ENCODE results near the gene PHF2.

The PHF2 gene

DNA sequence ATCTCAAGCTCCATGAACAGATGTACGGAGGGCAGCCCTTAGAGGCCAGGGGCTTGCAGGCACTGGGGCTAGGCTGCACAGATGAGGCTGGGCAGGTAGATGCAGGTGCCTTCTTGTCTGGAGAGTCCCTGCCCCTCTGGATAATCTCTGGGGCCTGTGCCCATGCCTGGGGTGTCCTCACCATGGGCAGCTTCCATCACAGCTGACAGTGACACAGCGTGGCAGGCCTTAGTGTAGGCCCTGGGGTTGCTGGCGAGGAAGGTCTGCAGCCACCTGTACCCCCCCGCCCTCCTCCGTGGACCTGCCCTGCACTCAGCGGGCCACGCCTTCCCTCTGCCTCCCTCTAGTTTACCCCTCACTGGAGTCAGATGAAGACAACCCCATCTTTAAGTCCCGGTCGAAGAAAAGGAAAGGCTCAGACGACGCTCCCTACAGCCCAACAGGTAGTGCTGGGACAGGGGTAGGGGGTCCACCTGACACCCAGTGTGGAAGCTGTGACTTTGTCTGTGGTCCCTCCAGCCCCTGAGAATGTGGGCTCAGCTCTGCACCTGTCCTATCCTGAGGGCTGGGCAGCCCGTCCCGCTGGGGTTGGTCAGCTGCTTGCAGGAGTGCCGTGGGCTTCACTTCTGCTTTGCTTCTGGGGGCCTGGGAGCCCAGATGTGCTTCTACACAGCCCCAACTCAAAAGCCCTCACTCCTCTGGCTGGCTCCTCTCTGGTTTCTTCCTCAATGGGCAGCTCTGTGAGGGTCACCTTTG is 98.4 kb downstream of the PHF2 start:
- Mint-ChIP-seq H3K27ac (ENCODE audit: low read depth) (no peak overlapping the region), H3K36me3 (ENCODE audit: insufficient read depth) (peaks cover 13% of the 10 kb centered on the region), H3K27me3 (no peaks in the 10 kb centered on the region), H3K4me1 (no peaks in the 10 kb centered on the region), H3K9me3 (no peaks in the 10 kb centered on the region), H3K4me3 (no peak overlapping the region)
- DNase-seq (ENCODE audit: low spot score in 2 of 2), result no peak
- ATAC-seq (replicated peaks; ENCODE audit: extremely low read depth, poor library complexity, severe bottlenecking), result no peak

DNA sequence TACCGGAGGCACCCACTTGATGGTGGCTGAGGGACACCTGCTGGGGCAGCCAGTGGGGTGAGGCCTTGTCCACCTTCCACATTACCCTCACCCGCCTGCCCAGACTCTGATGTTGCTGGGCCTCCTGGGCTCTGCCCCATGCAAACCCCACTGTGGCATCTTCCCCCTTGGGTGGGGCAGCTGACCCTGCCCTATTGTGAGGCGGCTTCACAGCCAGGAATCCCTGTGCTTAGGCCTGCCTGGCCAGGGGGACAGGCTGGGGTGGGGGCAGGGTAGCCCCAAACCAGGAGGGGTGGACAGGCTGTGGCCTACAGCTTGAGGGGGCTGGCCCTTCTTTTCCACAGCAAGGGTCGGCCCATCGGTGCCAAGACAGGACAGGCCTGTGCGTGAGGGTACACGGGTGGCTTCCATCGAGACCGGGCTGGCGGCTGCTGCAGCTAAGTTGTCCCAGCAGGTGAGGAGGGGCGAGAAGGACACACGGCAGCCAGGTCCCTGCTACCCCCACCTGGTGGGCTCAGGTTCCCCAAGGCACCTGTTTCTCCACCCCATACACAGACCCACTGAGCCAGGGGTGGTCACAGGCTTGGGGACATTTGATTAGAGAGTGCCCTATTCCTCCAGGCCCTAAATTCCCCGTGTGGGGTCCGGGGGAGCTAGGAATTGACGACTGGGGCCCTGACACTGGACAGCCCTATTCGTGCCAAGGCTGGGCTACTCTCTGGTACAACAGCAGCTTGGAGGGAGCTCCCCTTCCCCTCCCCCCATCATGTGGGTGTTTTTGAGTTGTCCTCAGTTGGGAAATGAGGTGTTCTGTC is 99.2 kb downstream of the PHF2 start:
- Mint-ChIP-seq H3K9me3 (no peaks in the 10 kb centered on the region), H3K27ac (ENCODE audit: low read depth) (no peak overlapping the region), H3K4me1 (no peaks in the 10 kb centered on the region), H3K4me3 (no peak overlapping the region), H3K27me3 (no peaks in the 10 kb centered on the region), H3K36me3 (ENCODE audit: insufficient read depth) (peaks cover 13% of the 10 kb centered on the region)
- DNase-seq (ENCODE audit: low spot score in 2 of 2), result no peak
- ATAC-seq (replicated peaks; ENCODE audit: extremely low read depth, poor library complexity, severe bottlenecking), result no peak

DNA sequence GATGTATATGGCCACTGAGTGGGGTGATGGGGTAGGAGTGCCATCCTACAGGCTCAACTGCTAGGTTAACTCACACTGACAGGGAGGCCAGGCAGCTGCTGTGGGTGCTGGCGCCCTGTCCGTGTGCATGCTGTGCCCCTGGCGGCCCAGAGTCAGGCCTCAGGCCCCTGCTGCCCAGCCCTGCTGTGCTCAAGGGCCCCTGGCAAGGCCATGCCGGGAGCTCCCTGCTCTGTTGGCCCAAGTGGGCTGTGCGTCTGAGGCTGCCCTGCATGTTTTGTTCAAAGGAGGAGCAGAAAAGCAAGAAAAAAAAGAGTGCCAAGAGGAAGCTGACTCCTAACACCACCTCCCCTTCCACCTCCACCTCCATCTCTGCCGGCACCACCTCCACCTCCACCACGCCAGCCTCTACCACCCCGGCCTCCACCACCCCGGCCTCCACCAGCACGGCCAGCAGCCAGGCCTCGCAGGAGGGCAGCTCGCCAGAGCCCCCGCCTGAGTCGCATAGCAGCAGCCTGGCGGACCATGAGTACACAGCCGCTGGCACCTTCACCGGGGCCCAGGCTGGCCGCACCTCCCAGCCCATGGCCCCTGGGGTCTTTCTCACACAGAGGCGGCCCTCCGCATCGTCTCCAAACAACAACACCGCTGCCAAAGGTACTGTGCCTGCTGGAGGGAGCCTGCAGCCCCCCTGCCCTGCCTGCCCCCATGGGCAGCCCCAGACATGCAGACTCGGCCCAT is 100.1 kb downstream of the PHF2 start:
- H3K27me3 Mint-ChIP-seq, result no peaks in the 10 kb centered on the region
- no peak for ATAC-seq (replicated peaks; ENCODE audit: extremely low read depth, poor library complexity, severe bottlenecking)
- H3K36me3 Mint-ChIP-seq (ENCODE audit: insufficient read depth), result peaks cover 13% of the 10 kb centered on the region
- no peaks in the 10 kb centered on the region for H3K4me1 Mint-ChIP-seq
- H3K9me3 Mint-ChIP-seq, result no peaks in the 10 kb centered on the region
- no peak for DNase-seq (ENCODE audit: low spot score in 2 of 2)
- no peak overlapping the region for H3K4me3 Mint-ChIP-seq
- no peak overlapping the region for H3K27ac Mint-ChIP-seq (ENCODE audit: low read depth)

DNA sequence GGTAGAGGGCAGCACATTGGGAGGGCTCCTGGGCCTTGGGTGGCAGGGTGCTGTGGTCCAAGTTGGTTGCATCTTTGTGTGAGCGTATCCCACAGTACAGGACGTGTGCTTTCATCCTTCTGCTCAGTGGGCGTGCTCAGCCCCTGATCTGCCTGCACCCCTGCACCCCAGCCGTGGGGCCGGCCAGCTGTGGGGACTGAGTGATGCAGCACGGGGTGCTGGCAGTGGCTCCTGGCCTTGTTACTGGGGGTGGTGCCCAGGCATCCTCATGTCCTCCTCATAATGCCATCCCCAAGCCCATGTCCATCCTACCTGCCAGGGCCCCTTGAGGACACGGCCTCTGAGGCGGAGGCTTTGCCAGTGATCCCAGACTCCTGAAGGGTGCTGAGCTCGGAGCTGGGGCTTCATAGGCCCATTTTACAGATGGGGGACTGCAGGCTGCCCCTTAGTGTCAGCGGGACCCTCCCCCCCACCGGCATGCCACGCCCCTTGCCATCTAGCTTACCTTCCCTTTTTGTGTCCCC is 100.7 kb downstream of the PHF2 start:
- H3K9me3 Mint-ChIP-seq, result no peaks in the 10 kb centered on the region
- DNase-seq (ENCODE audit: low spot score in 2 of 2) (no peak), ATAC-seq (replicated peaks; ENCODE audit: extremely low read depth, poor library complexity, severe bottlenecking) (no peak)
- H3K27me3 Mint-ChIP-seq, result no peaks in the 10 kb centered on the region
- no peak overlapping the region for H3K4me3 Mint-ChIP-seq
- H3K27ac Mint-ChIP-seq (ENCODE audit: low read depth), result no peak overlapping the region
- peaks cover 6% of the 10 kb centered on the region for H3K4me1 Mint-ChIP-seq
- H3K36me3 Mint-ChIP-seq (ENCODE audit: insufficient read depth), result peaks cover 13% of the 10 kb centered on the region

DNA sequence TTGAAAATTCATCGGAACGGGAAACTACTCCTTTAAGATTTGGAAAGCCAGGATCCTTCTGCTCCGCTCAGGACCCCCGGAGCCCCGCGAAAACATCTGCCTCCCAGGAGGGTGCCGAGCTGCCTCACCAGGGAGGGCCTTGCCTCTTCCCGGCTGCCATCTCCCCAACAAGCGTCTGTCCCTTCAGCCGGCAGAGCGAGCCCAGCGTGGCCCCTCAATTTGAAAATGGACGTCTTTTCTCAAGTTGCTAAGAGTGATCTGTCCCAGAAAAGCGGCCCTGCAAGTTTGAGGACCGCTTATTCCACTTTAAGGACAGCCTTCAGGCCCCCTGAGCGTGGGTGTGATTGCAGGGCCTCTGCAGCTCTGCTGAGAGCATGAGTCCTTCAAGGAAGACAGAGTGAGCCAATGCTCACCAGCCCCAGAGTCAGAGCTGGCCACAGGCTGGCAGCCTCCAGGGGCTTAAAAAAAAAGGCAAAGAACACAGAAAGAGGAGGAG is 101.3 kb downstream of the PHF2 start:
- no peak overlapping the region for H3K4me3 Mint-ChIP-seq
- DNase-seq (ENCODE audit: low spot score in 2 of 2), result no peak

DNA sequence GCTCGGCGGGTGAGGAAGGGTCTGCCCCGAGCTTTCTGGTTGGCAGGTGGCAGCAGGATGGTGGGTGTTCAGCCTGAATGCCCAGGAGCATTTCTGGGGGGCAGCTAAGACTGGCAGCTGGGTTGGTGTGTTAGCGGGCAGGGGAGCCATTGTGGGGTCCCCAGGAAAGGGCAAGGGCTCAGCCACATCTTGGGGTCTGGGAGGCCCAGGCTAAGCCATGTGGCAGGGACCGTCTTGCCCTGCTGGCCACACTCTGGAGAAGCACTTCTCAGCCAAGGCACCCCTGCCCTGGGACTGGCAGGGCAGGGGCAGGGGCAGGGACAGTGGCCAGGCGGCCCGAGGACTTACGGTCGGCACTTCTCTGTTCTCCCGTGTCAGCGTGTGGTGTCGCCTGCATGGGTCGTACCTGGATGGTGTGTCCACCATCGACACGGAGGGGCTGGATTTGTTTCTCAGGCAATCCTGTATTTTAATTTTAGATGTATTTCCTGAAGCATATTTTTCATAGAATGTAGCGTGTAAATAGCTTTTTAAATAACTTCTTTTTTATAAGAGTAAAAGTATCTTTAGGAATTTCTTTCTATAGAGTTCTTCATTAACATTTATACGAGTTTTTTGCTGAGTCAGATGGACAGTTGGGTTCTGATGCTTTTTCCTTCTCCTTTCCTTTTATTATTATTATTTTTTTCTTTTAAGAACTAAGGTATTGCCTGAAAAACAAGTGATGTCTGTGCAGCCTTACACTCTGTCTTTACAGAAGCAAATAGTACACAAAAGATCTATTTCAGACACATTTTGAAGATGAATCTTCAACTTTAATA is 102.0 kb downstream of the PHF2 start:
- Mint-ChIP-seq H3K4me3 (no peak overlapping the region), H3K9me3 (no peaks in the 10 kb centered on the region), H3K4me1 (peaks cover 9% of the 10 kb centered on the region), H3K27ac (ENCODE audit: low read depth) (peak overlapping the region; percentile 53), H3K27me3 (no peaks in the 10 kb centered on the region), H3K36me3 (ENCODE audit: insufficient read depth) (peaks cover 12% of the 10 kb centered on the region)
- DNase-seq (ENCODE audit: low spot score in 2 of 2) (no peak), ATAC-seq (replicated peaks; ENCODE audit: extremely low read depth, poor library complexity, severe bottlenecking) (no peak)

More for the DNA sequence above, 101.3 kb downstream of the PHF2 start:
- Mint-ChIP-seq H3K36me3 (ENCODE audit: insufficient read depth) (peaks cover 12% of the 10 kb centered on the region), H3K27me3 (no peaks in the 10 kb centered on the region), H3K27ac (ENCODE audit: low read depth) (no peak overlapping the region), H3K9me3 (no peaks in the 10 kb centered on the region), H3K4me1 (peaks cover 9% of the 10 kb centered on the region)
- no peak for ATAC-seq (replicated peaks; ENCODE audit: extremely low read depth, poor library complexity, severe bottlenecking)

DNA sequence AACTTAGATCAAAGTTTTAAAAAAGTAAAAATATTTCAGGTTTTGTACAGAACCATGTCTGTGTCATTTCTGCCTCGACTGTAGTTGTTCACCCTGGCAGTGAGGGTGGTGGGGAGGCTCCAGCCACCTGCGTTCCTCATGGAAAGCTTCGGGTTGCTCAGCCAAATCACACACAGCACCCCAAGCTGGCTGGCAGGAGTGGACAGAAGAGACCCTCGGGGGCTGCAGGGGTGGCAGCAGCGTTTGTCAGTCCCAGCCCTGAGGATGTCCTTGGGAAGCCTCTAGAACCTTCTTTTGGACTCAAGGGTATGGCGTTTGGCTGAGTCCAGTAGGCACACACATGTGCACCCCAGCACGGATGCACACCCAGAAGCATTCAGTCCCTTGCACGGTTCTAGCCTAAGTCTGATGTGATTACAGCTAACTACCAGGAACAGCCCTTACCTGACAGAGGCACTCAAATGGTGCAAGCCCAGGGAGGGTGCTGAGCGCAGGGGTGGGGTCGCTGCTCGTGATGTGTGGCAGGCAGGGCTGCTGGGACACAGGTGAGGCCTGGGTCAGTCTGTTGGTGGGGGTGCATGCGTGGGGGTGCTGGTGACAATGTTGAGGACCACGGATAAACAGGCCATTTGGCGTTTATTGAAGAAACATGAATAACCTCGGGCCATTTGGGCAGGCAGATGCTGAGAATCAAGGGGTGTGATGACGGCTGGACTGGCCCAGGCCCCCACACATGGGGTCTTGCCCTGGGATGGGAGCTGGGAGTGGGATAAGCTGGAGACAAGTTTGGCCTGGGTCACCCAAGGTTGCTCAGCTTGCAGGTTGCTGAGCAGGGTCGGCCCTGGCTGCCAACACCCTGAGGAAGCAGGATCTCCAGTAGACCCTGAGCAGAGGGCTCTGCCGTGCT is 103.4 kb downstream of the PHF2 start:
- ATAC-seq (replicated peaks; ENCODE audit: extremely low read depth, poor library complexity, severe bottlenecking), result no peak
- H3K36me3 Mint-ChIP-seq (ENCODE audit: insufficient read depth), result peaks cover 7% of the 10 kb centered on the region
- peak overlapping the region; percentile 53 for H3K27ac Mint-ChIP-seq (ENCODE audit: low read depth)
- no peak overlapping the region for H3K4me3 Mint-ChIP-seq
- peaks cover 9% of the 10 kb centered on the region for H3K4me1 Mint-ChIP-seq
- DNase-seq (ENCODE audit: low spot score in 2 of 2), result peak; percentile 8 to 10
- H3K27me3 Mint-ChIP-seq, result no peaks in the 10 kb centered on the region
- no peaks in the 10 kb centered on the region for H3K9me3 Mint-ChIP-seq

DNA sequence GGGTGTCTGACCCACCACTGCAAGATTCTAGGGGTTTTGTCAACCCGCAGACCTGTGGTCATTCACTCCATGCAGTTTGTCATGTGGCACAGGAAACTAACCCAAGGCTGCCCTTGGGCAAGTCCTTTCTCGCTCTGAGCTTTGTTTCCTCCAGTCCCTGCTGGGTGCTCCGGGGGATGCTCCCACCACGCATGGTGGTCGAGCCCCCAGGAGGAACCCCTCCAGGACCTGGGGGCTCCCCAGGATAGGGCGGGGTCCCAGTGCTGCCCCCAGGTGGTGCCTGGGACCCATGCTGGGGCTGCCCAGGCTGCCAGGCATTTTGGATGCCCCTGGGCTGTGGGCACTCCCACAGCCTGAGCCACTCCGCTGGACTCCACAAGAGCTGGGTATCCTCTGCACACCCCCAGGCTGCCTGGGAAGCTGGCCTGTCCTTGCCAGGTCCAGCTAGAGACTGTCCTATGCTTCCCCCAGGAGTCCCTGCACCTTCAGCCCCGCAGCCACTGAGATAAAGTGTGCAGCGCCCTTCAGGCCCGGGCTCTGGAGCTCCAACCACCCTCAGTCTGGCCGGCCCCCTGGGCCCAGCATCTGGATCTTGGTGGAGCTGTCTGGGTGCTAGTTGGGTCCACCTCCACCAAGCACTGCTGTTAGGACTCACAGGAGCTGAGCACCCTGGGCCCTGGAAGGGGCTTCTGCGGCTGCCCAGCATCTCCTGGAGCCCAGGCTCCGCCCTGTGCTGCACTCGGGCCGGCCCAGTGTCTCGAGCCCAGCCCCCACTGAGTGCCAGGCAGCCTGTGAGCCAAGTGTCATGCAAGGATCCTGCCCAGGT is 104.3 kb downstream of the PHF2 start:
- DNase-seq (ENCODE audit: low spot score in 2 of 2) (peak; percentile 8 to 12), ATAC-seq (replicated peaks; ENCODE audit: extremely low read depth, poor library complexity, severe bottlenecking) (no peak)
- H3K4me3 Mint-ChIP-seq, result no peak overlapping the region
- peaks cover 9% of the 10 kb centered on the region for H3K4me1 Mint-ChIP-seq
- peaks cover under 1% of the 10 kb centered on the region for H3K27me3 Mint-ChIP-seq
- peaks cover 7% of the 10 kb centered on the region for H3K36me3 Mint-ChIP-seq (ENCODE audit: insufficient read depth)
- no peak overlapping the region for H3K27ac Mint-ChIP-seq (ENCODE audit: low read depth)
- no peaks in the 10 kb centered on the region for H3K9me3 Mint-ChIP-seq

DNA sequence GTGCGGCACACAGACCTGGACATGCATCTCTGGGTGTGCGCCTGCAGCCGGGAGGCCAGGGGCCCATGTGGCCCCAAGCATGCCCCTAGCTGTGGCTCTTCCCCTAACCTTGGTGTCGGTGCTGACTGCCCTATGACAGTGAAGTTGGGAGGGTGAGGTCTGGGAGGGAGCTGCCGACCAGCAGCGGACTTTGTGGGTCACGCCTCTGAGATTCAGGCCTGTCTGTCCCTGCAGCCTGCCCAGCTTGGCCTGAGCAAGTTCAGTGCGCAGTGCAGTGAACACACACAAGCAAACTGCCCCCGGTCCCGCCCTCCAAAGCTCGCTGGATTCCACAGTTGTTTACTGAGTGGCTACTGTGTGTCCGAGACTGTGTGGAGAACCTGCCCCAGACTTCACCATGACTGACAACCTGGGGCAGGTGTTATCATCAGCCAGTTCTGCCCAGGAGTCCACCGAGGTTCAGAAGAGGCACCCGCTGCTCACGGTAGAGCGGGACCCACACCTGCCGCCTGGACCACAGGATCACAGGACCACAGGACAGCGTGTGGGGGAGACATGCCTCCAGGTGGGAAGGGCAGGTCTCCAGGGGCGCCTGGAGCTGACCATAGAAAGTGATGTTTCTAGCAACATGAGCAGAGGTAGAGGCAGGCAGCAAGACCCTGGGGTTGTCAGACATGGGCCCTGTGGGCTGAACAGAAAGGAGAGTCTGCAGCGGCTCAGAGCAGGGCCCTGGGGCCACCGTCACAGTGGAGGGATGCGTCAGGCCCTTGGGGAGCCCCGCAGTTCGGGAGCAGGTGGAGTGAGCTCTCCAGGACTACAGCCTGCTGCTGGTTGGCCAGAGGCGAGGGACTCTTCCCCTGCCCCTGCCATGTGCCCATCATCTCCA is 105.1 kb downstream of the PHF2 start:
- Mint-ChIP-seq H3K9me3 (no peaks in the 10 kb centered on the region), H3K4me3 (no peak overlapping the region), H3K27me3 (peaks cover 9% of the 10 kb centered on the region), H3K36me3 (ENCODE audit: insufficient read depth) (peaks cover 5% of the 10 kb centered on the region), H3K4me1 (peaks cover 9% of the 10 kb centered on the region), H3K27ac (ENCODE audit: low read depth) (peak overlapping the region; percentile 20)
- ATAC-seq (replicated peaks; ENCODE audit: extremely low read depth, poor library complexity, severe bottlenecking), result no peak
- peak; percentile 1 to 7 for DNase-seq (ENCODE audit: low spot score in 2 of 2)
